T47D (cell line): ENCODE data around the gene PDE6G.

Experiments used
- DNase-seq, 2 experiments: peaks; one replicate each; pipeline versions ENCODE4 v3.0.0 to v3.0.0-alpha.2; 2011 to 2012; ENCODE audit warnings: low read depth in 1 of 2, low spot score in 1 of 2
- JUND ChIP-seq: IDR thresholded peaks from 2 replicates; pipeline ENCODE4 v1.6.1; 2012; ENCODE audit warnings: low read depth
- in situ Hi-C: cut with HindIII; loops from 2 replicates; pipeline ENCODE4 v1.10.0; 2016; ENCODE audit warnings: low sequenced_read_pairs, low pct_unique_long_range_greater_than_20kb

PDE6G gene

DNA sequence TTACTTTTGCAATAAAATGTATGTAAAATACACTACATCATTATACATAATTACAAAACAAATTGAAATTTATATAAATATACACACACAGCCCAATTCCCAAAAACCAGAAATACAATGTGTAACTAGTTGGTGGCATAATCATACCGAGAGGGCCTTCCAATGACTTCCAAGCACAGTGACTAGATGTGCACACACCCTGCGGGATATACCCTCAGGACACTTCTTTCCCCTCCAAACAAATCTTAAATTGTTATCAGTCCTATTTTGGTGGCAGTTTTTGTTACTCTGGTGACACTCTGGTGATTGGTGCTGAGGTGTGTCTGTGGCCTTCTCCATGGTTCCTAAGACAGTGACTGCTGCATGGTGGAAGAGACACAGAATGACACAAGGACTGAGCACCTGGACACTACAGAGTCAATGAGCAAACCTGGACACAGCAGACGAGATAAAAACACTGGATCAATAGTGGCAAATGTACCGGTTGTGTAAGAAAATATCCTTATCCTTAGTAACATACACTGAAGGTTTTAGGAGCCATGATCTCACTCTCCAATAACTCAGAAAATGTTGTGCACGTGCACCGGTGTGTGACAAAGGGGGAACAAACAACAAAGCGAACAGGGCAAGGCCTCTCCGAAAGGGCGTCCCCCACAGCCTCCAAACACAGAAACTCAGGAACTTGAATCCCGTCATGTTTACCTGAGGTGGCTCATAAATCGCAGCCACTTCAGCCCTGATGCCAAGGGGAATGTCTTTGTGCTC lies 52.3 kb downstream of the PDE6G start:
- no peak for DNase-seq
- TF ChIP-seq JUND, result no peak
- in situ Hi-C loops, result no loop called here

DNA sequence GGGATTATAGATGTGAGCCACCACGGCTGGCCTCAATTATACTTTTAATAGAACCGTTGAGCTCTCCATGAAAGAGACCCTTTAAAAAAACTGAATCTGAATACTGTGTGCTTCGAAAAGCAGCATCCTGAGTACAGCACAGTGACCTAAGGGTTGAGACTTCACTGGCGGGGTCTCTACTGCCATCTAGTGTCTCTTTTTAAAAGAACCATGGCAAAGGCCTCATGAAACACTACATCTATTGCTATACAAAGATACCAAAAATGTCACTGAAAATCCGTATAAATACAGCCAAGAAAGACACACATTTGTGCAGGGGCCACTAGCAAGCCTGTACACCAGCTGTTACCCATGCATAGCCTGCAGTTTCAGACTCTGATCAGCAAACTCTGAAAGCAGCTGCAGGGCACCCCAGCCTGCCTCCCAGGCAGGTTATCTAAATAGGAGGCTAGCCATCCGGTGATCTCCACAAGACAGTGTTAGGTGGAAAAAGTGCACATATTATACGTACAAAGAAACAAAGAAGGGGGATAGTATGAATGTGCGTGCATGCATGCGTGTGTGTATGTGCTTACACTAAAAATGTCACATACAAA lies 54.7 kb downstream of the PDE6G start:
- no peak for TF ChIP-seq JUND
- DNase-seq, result peak; percentile 75 to 77
- in situ Hi-C loops, result no loop called here
